H9 (cell line): ENCODE results near the gene KCNH4. TPM values are rescaled to one million over a fixed set of nuclear protein-coding genes. Genes with fewer than 3 reads are reported as not detected.
A peak's percentile ranks its signal among the peaks of the same experiment; 100 is the strongest.

ENCODE experiments used
- DNase-seq: peaks from one replicate; pipeline ENCODE4 v3.0.0-alpha.2; 2017
- H2AFZ ChIP-seq: one replicate; pipeline ENCODE4 v1.6.1; 2013; ENCODE audit warnings: mild to moderate bottlenecking, low read length, control low read depth, moderate library complexity
- H2AK5ac ChIP-seq: 2 replicates; pipeline ENCODE4 v1.6.1; 2013; ENCODE audit warnings: low read length, control low read depth, mixed read lengths; ENCODE audit not compliant: insufficient read length
- H2BK120ac ChIP-seq: one replicate; pipeline ENCODE4 v1.6.1; 2013; ENCODE audit warnings: low read depth, mild to moderate bottlenecking, low read length, control low read depth, inconsistent platforms; ENCODE audit not compliant: poor library complexity, severe bottlenecking
- H2BK12ac ChIP-seq: 2 replicates; pipeline ENCODE4 v1.6.1; 2013; ENCODE audit warnings: low read length, control low read depth, mixed read lengths, low read depth; ENCODE audit not compliant: insufficient read length
- H2BK15ac ChIP-seq: 2 replicates; pipeline ENCODE4 v1.6.1; 2013; ENCODE audit warnings: low read depth, low read length, control low read depth
- H2BK20ac ChIP-seq: one replicate; pipeline ENCODE4 v1.6.1; 2013; ENCODE audit warnings: low read depth, mild to moderate bottlenecking, low read length, control low read depth, inconsistent platforms; ENCODE audit not compliant: poor library complexity, severe bottlenecking
- H2BK5ac ChIP-seq: 2 replicates; pipeline ENCODE4 v1.6.1; 2013; ENCODE audit warnings: low read length, control low read depth, mixed read lengths; ENCODE audit not compliant: insufficient read length
- H3K14ac ChIP-seq: 2 replicates; pipeline ENCODE4 v1.6.1; 2013; ENCODE audit warnings: low read length, control low read depth; ENCODE audit not compliant: insufficient read depth
- H3K18ac ChIP-seq: 2 replicates; pipeline ENCODE4 v1.6.1; 2013; ENCODE audit warnings: low read depth, mild to moderate bottlenecking, mixed read lengths, low read length, control low read depth; ENCODE audit not compliant: insufficient read length
- H3K23ac ChIP-seq: 2 replicates; pipeline ENCODE4 v1.6.1; 2013; ENCODE audit warnings: low read length, control low read depth, mixed read lengths, low read depth; ENCODE audit not compliant: insufficient read length
- H3K23me2 ChIP-seq: 2 replicates; pipeline ENCODE4 v1.6.1; 2013; ENCODE audit warnings: low read depth, mild to moderate bottlenecking, mixed read lengths, low read length, control low read depth; ENCODE audit not compliant: insufficient read length, poor library complexity, severe bottlenecking
- H3K27ac ChIP-seq: 2 replicates; pipeline ENCODE4 v1.5.1; 2013; ENCODE audit warnings: low read length, control low read depth, mixed read lengths, low read depth; ENCODE audit not compliant: insufficient read length
- H3K27me3 ChIP-seq: 2 replicates; pipeline ENCODE4 v1.6.1; 2013; ENCODE audit warnings: low read length, control low read depth, inconsistent platforms; ENCODE audit not compliant: insufficient read depth
- H3K4ac ChIP-seq: 2 replicates; pipeline ENCODE4 v1.6.1; 2013; ENCODE audit warnings: low read depth, mild to moderate bottlenecking, control low read depth, inconsistent platforms, low read length, moderate library complexity
- H3K4me1 ChIP-seq: 2 replicates; pipeline ENCODE4 v1.6.1; 2013; ENCODE audit warnings: low read length, control low read depth, inconsistent platforms; ENCODE audit not compliant: insufficient read depth
- H3K4me2 ChIP-seq: 2 replicates; pipeline ENCODE4 v1.6.1; 2013; ENCODE audit warnings: low read length, control low read depth, mixed read lengths; ENCODE audit not compliant: insufficient read length, insufficient read depth
- H3K56ac ChIP-seq: 2 replicates; pipeline ENCODE4 v1.6.1; 2013; ENCODE audit warnings: low read depth, mild to moderate bottlenecking, mixed read lengths, low read length, control low read depth; ENCODE audit not compliant: insufficient read length
- H3K79me1 ChIP-seq: 2 replicates; pipeline ENCODE4 v1.6.1; 2013; ENCODE audit warnings: low read depth, mild to moderate bottlenecking, moderate library complexity, low read length, control low read depth, inconsistent platforms; ENCODE audit not compliant: insufficient read depth, poor library complexity, severe bottlenecking
- H3K79me2 ChIP-seq: 2 replicates; pipeline ENCODE4 v1.6.1; 2013; ENCODE audit warnings: low read length, control low read depth, inconsistent platforms; ENCODE audit not compliant: insufficient read depth
- H3K9ac ChIP-seq: 2 replicates; pipeline ENCODE4 v1.6.1; 2013; ENCODE audit warnings: low read length, control low read depth, mixed read lengths; ENCODE audit not compliant: insufficient read length; ENCODE audit errors: extremely low read depth
- H3K9me3 ChIP-seq: one replicate; pipeline ENCODE4 v1.6.1; 2013; ENCODE audit warnings: low read depth, low read length, inconsistent platforms; ENCODE audit not compliant: control insufficient read depth
- H3T11ph ChIP-seq: one replicate; pipeline ENCODE4 v1.6.1; 2013; ENCODE audit warnings: mild to moderate bottlenecking, low read length, control low read depth, inconsistent platforms
- H4K20me1 ChIP-seq: one replicate; pipeline ENCODE4 v1.6.1; 2013; ENCODE audit not compliant: control insufficient read depth, insufficient read length, insufficient read depth
- H4K5ac ChIP-seq: 2 replicates; pipeline ENCODE4 v1.6.1; 2013; ENCODE audit warnings: low read depth, mild to moderate bottlenecking, mixed read lengths, low read length, control low read depth; ENCODE audit not compliant: insufficient read length
- H4K8ac ChIP-seq: replicated peaks from 2 replicates; pipeline ENCODE4 v1.6.1; 2013; ENCODE audit warnings: low read length, control low read depth, mixed read lengths, low read depth; ENCODE audit not compliant: insufficient read length
- H4K91ac ChIP-seq: 2 replicates; pipeline ENCODE4 v1.6.1; 2013; ENCODE audit warnings: low read depth, mild to moderate bottlenecking, moderate library complexity, mixed read lengths, low read length, control low read depth; ENCODE audit not compliant: insufficient read length
- H3K27ac Mint-ChIP-seq, 3 experiments: 2 replicates in 2 of 3; 3 replicates in 1 of 3; pipeline ENCODE4 v1.8.0; 2020 to 2021; ENCODE audit warnings: mixed read lengths in 3 of 3, mild to moderate bottlenecking in 1 of 3, moderate library complexity in 1 of 3
- H3K27me3 Mint-ChIP-seq: 2 replicates; pipeline ENCODE4 v1.8.0; 2021; ENCODE audit warnings: low read depth, mild to moderate bottlenecking, moderate library complexity, mixed read lengths
- H3K36me3 Mint-ChIP-seq, 3 experiments: 2 replicates in 2 of 3; 3 replicates in 1 of 3; pipeline ENCODE4 v1.8.0; 2020 to 2021; ENCODE audit warnings: low read depth in 3 of 3, mixed read lengths in 3 of 3; ENCODE audit not compliant: insufficient read depth in 1 of 3
- H3K4me1 Mint-ChIP-seq, 2 experiments: 2 replicates each; pipeline ENCODE4 v1.8.0; 2020; ENCODE audit warnings: mixed read lengths in 2 of 2
- H3K4me3 Mint-ChIP-seq, 2 experiments: 2 replicates in 1 of 2; 3 replicates in 1 of 2; pipeline ENCODE4 v1.8.0; 2020 to 2021; ENCODE audit warnings: mild to moderate bottlenecking in 2 of 2, mixed read lengths in 2 of 2, moderate library complexity in 1 of 2
- H3K9me3 Mint-ChIP-seq, 2 experiments: 2 replicates in 1 of 2; 3 replicates in 1 of 2; pipeline ENCODE4 v1.8.0; 2020; ENCODE audit warnings: mild to moderate bottlenecking in 2 of 2, mixed read lengths in 2 of 2, moderate library complexity in 1 of 2
- WGBS: extraction: QIAGEN DNeasy Blood & Tissue Kit; methylation state at CpG from one replicate; pipeline ENCODE4 v1.1.7; 2013; ENCODE audit warnings: missing lambda C conversion rate, low lambda C conversion rate, mixed read lengths; ENCODE audit not compliant: insufficient read length; ENCODE audit errors: extremely low coverage; 5-methylcytosine and 5-hydroxymethylcytosine counted together
- total RNA-seq: library from RNA; stranded (reverse); gene quantifications from 2 replicates; pipeline ENCODE4 v1.2.1, GENCODE V29; 2021
- TF ChIP-seq, protein P1 (sequence below): fragments of 200-600 bp; sonication (generic); conservative IDR thresholded peaks from 3 replicates; pipeline ENCODE4 v1.8.0; 2021; ENCODE audit warnings: antibody characterized with exemption, mild to moderate bottlenecking

KCNH4 gene
- total RNA-seq, 1 experiment from 2014 or later, result not detected

GRCh38 chr17:42193969-42194899 lies 13.3 kb upstream of the KCNH4 start, which contains the start of gene GHDC:
GHDC (minus strand) TSS chr17:42194494; CDS start chr17:42193581, 913 bp downstream.
- Histone ChIP-seq H3K4me1 (no peaks in the 10 kb centered on the region), H3K4ac (no peak within 1 kb of the TSS), H2AFZ (peak within 1 kb of the TSS; percentile 17), H3K27ac (no peak within 1 kb of the TSS), H2BK12ac (no peak within 1 kb of the TSS), H3K9me3 (no peaks in the 10 kb centered on the region), H2BK120ac (no peak within 1 kb of the TSS), H3K79me2 (no peaks in the 10 kb centered on the region), H4K20me1 (no peaks in the 10 kb centered on the region), H3K4me2 (peak within 1 kb of the TSS; percentile 69), H2BK15ac (no peak within 1 kb of the TSS), H3K56ac (no peak within 1 kb of the TSS), H4K91ac (no peak within 1 kb of the TSS), H3K23ac (no peak within 1 kb of the TSS), H3K14ac (peak within 1 kb of the TSS; percentile 23; the same call in 1 of the 2 replicates), H3T11ph (no peak within 1 kb of the TSS), H2BK20ac (no peak within 1 kb of the TSS), H3K23me2 (peaks cover 3% of the 10 kb centered on the region), H3K18ac (peak within 1 kb of the TSS; percentile 28), H4K8ac (no peak within 1 kb of the TSS), H4K5ac (no peak within 1 kb of the TSS), H3K9ac (no peak within 1 kb of the TSS), H3K79me1 (no peaks in the 10 kb centered on the region), H2BK5ac (no peak within 1 kb of the TSS), H2AK5ac (no peak within 1 kb of the TSS), H3K27me3 (no peaks in the 10 kb centered on the region)
- Mint-ChIP-seq H3K9me3 (no peaks in the 10 kb centered on the region), H3K36me3 (no peaks in the 10 kb centered on the region), H3K4me3 (peak within 1 kb of the TSS; percentile 66 to 72), H3K27ac (peak within 1 kb of the TSS in 2 of 3 experiments; percentile 86 to 91; a peak in 3 of 7 replicates), H3K4me1 (peaks cover 11 to 17% of the 10 kb centered on the region in 2 experiments), H3K27me3 (no peaks in the 10 kb centered on the region)
- TF ChIP-seq, protein P1, sequence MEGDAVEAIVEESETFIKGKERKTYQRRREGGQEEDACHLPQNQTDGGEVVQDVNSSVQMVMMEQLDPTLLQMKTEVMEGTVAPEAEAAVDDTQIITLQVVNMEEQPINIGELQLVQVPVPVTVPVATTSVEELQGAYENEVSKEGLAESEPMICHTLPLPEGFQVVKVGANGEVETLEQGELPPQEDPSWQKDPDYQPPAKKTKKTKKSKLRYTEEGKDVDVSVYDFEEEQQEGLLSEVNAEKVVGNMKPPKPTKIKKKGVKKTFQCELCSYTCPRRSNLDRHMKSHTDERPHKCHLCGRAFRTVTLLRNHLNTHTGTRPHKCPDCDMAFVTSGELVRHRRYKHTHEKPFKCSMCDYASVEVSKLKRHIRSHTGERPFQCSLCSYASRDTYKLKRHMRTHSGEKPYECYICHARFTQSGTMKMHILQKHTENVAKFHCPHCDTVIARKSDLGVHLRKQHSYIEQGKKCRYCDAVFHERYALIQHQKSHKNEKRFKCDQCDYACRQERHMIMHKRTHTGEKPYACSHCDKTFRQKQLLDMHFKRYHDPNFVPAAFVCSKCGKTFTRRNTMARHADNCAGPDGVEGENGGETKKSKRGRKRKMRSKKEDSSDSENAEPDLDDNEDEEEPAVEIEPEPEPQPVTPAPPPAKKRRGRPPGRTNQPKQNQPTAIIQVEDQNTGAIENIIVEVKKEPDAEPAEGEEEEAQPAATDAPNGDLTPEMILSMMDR, result no peak
- no CpG with 5 or more reads among the region's 24 CpGs for WGBS
- peak; percentile 88 for DNase-seq
